Nucleus accumbens (tissue), 56 donors: ENCODE data around the gene ALG3.
A peak's percentile ranks its signal among the peaks of the same experiment; 100 is the strongest.

Experiments used
- DNase-seq, 56 donors: peaks; one replicate each; lab custom pipeline; 2025; lab: John Stamatoyannopoulos, UW

The ALG3 gene

GRCh38 chr3:184203526-184203925 lies 45.2 kb downstream of the ALG3 start:
- no peak for DNase-seq

- DNase-seq: no peak
Measured at GRCh38 chr3:184200825-184201224, 47.9 kb downstream of the ALG3 start.

GRCh38 chr3:184198509-184198908 lies 50.3 kb downstream of the ALG3 start:
- DNase-seq: no peak

- peak in 1 of 56 donors; percentile 21 for DNase-seq
Measured at GRCh38 chr3:184196536-184196935, 52.2 kb downstream of the ALG3 start.

GRCh38 chr3:184193991-184194539 lies 54.7 kb downstream of the ALG3 start:
- DNase-seq: no peak

- DNase-seq: no peak
Measured at GRCh38 chr3:184192889-184193288, 55.9 kb downstream of the ALG3 start.
